Heart left ventricle (tissue), 16 donors: Measurements from ENCODE around the gene ARNT2. TPM values are rescaled to one million over a fixed set of nuclear protein-coding genes. Genes with fewer than 3 reads are reported as not detected.

Experiments used
- ATAC-seq, 4 donors: fragments of 200-7000 bp; cut with Tn5 transposase; one replicate each; pipeline ENCODE4 v1.9.1; 2020 to 2022; ENCODE audit warnings: moderate library complexity in 4 of 4, mild to moderate bottlenecking in 3 of 4, moderate number of reproducible peaks in 1 of 4
- DNase-seq, 5 donors: peaks; one replicate each; pipeline ENCODE4 v3.0.0-alpha.2; 2020
- H3K27ac ChIP-seq, 12 donors: fragments of 200-600 bp; sonication (generic) in 4 of 12; one replicate each; pipeline versions ENCODE4 v1.5.0 to v1.8.0; 2016 to 2022; ENCODE audit warnings: mild to moderate bottlenecking in 2 of 12
- H3K27me3 ChIP-seq, 9 donors: fragments of 200-600 bp; sonication (generic) in 2 of 9; one replicate each; pipeline versions ENCODE4 v1.5.1 to v1.8.0; 2016 to 2022; ENCODE audit warnings: mild to moderate bottlenecking in 3 of 9
- H3K36me3 ChIP-seq, 9 donors: fragments of 200-600 bp; sonication (generic) in 2 of 9; one replicate each; pipeline versions ENCODE4 v1.5.0 to v1.8.0; 2018 to 2022; ENCODE audit warnings: mild to moderate bottlenecking in 2 of 9
- H3K4me1 ChIP-seq, 12 donors: fragments of 200-600 bp; sonication (generic) in 4 of 12; one replicate each; pipeline versions ENCODE4 v1.5.0 to v1.8.0; 2016 to 2022; ENCODE audit warnings: mild to moderate bottlenecking in 3 of 12
- H3K4me3 ChIP-seq, 12 donors: fragments of 200-600 bp; sonication (generic) in 4 of 12; one replicate each; pipeline versions ENCODE4 v1.5.0 to v1.8.0; 2017 to 2022; ENCODE audit warnings: mild to moderate bottlenecking in 9 of 12, moderate library complexity in 4 of 12
- H3K9me3 ChIP-seq, 12 donors: fragments of 200-600 bp; sonication (generic) in 4 of 12; one replicate each; pipeline versions ENCODE4 v1.5.0 to v1.8.0; 2016 to 2022; ENCODE audit warnings: mild to moderate bottlenecking in 1 of 12
- CTCF ChIP-seq, 12 donors: fragments of 200-600 bp; sonication (generic) in 4 of 12; IDR thresholded peaks; one replicate each; pipeline versions ENCODE4 v1.5.0 to v1.8.0; 2018 to 2022; ENCODE audit warnings: antibody characterized with exemption in 12 of 12, mild to moderate bottlenecking in 5 of 12
- POLR2A ChIP-seq, 2 donors: fragments of 450-650 bp; IDR thresholded peaks; one replicate each; pipeline ENCODE4 v1.6.1; 2017; ENCODE audit warnings: antibody characterized with exemption in 2 of 2, mild to moderate bottlenecking in 2 of 2, moderate library complexity in 2 of 2
- WGBS, 4 donors: extraction: QIAGEN DNeasy Blood & Tissue Kit in 2 of 4; methylation state at CpG; one replicate each; pipeline versions ENCODE4 v1.1.5 to v1.1.7; 2013 to 2018; 5-methylcytosine and 5-hydroxymethylcytosine counted together
- intact Hi-C, 10 donors: fragments of 100-400 bp; cut with DNase I; formaldehyde crosslinking; loops; one replicate each; pipeline versions ENCODE4 v1.11.1 to v1.14.2; 2022
- polyA plus RNA-seq, 2 donors: library from polyadenylated mRNA; stranded (reverse); fragments of 200-250 nt; gene quantifications; one replicate each; pipeline ENCODE4 v1.2.3, GENCODE V29; 2013
- total RNA-seq, 9 donors: library from RNA; depleted of rRNA in 2 of 9; stranded (reverse); fragments of >200 nt in 2 of 9; fragmentation: NEBNext Ultra II Directional in 3 of 9; extraction: Animal tissue kit (Norgen Biotek cat#: 25700) in 3 of 9; gene quantifications; one replicate each; pipeline versions ENCODE4 v1.1.0 to v1.2.4, GENCODE V29; 2016 to 2023
- donor health status: ischemic (EF 13 %, LVEDD 7.1; RV severe dilation, severe dysfunction).
- donor health status: healthy with polysubstance abuse.
- donor health status: DM: no; HTN: yes; CAD: no.
- donor health status: DM: no; HTN: no; CAD: no.
- donor health status: ischemic (EF 25% LVEDD 6.9; RV normal size, moderate dysfunction).
- donor health status: ischemic (EF 25% LVEDD 5.7; RV mildly dilated, moderate dysfunction).
- donor health status: healthy.
- donor health status: DM: yes; HTN: yes; CAD: no.
- donor health status: ischemic (EF 35%, LVEDD 5.7; RV mildly dilated, moderate dysfunction).
- donor health status: nonischemic (EF 11% LVEDD 7.7; RV severe dilation, severe dysfunction).
- donor health status: DM: yes; HTN: yes; CAD: no.
- donor health status: PGD.
- donor health status: ischemic (EF 29% LVEDD 5.4; RV normal size, mild dysfunction).
- donor health status: nonischemic (EF 23%, LVEDD 6.1; RV moderate dilation, normal function).

ARNT2 gene
- total and polyA plus RNA-seq, 11 donors, result 1.2 to 10.0 (median 3.9) TPM

- no peak for ATAC-seq
Measured at GRCh38 chr15:80561500-80561899, 157.3 kb downstream of the ARNT2 start.

GRCh38 chr15:80562033-80562432 is 157.9 kb downstream of the ARNT2 start:
- 86 to 96% (median 91%) methylated on average over 4 of the region's 4 CpGs for WGBS, 4 donors
- TF ChIP-seq CTCF (IDR thresholded peaks at IDR 0.05), result no peak
- TF ChIP-seq POLR2A (IDR thresholded peaks at IDR 0.05), result no peak
- ATAC-seq, result no peak

More at GRCh38 chr15:80561500-80561899, 157.3 kb downstream of the ARNT2 start:
- H3K27ac ChIP-seq, result no peak overlapping the region
- H3K4me1 ChIP-seq, result no peaks in the 10 kb centered on the region
- H3K9me3 ChIP-seq, result no peaks in the 10 kb centered on the region
- TF ChIP-seq CTCF (IDR thresholded peaks at IDR 0.05) (no peak), POLR2A (IDR thresholded peaks at IDR 0.05) (no peak)
- 65 to 82% (median 71%) methylated on average over 1 of the region's 1 CpG for WGBS, 4 donors
- H3K4me3 ChIP-seq, result no peak overlapping the region
- H3K36me3 ChIP-seq, result peaks cover 0 to 3% (median 0%) of the 10 kb centered on the region in 9 donors
- no peak for DNase-seq
- intact Hi-C loops, result loop anchor here in 4 of 10 donors (5.0 to 10.0 kb wide), 3 partner anchors 94 to 413 kb away; no protein-coding TSS in a partner anchor
- peaks cover 0 to 5% (median 0%) of the 10 kb centered on the region in 9 donors for H3K27me3 ChIP-seq

GRCh38 chr15:80562846-80563245 is 158.7 kb downstream of the ARNT2 start:
- 66 to 88% (median 75%) methylated on average over 11 of the region's 11 CpGs for WGBS, 4 donors
- Histone ChIP-seq H3K4me1 (peaks cover 0 to 2% (median 0%) of the 10 kb centered on the region in 12 donors), H3K4me3 (no peak overlapping the region), H3K9me3 (no peaks in the 10 kb centered on the region), H3K27ac (no peak overlapping the region), H3K36me3 (peaks cover 0 to 3% (median 0%) of the 10 kb centered on the region in 9 donors), H3K27me3 (peaks cover 0 to 5% (median 0%) of the 10 kb centered on the region in 9 donors)
- DNase-seq (no peak), ATAC-seq (no peak)
- intact Hi-C loops, result loop anchor here in 4 of 10 donors (5.0 to 10.0 kb wide), 3 partner anchors 96 to 412 kb away; no protein-coding TSS in a partner anchor
- TF ChIP-seq CTCF (IDR thresholded peaks at IDR 0.05) (no peak), POLR2A (IDR thresholded peaks at IDR 0.05) (no peak)

More at GRCh38 chr15:80562033-80562432, 157.9 kb downstream of the ARNT2 start:
- intact Hi-C loops, result loop anchor here in 4 of 10 donors (5.0 to 10.0 kb wide), 3 partner anchors 95 to 413 kb away; no protein-coding TSS in a partner anchor
- Histone ChIP-seq H3K27ac (no peak overlapping the region), H3K4me1 (no peaks in the 10 kb centered on the region), H3K4me3 (no peak overlapping the region), H3K9me3 (no peaks in the 10 kb centered on the region), H3K27me3 (peaks cover 0 to 5% (median 0%) of the 10 kb centered on the region in 9 donors), H3K36me3 (peaks cover 0 to 3% (median 0%) of the 10 kb centered on the region in 9 donors)
- DNase-seq, result no peak

- DNase-seq (no peak), ATAC-seq (no peak)
- Histone ChIP-seq H3K36me3 (peaks cover 0 to 3% (median 0%) of the 10 kb centered on the region in 9 donors), H3K9me3 (no peaks in the 10 kb centered on the region), H3K4me3 (no peak overlapping the region), H3K4me1 (peaks cover 0 to 6% (median 0%) of the 10 kb centered on the region in 12 donors), H3K27me3 (peaks cover 0 to 5% (median 0%) of the 10 kb centered on the region in 9 donors), H3K27ac (no peak overlapping the region)
- WGBS, 4 donors, result 59 to 76% (median 69%) methylated on average over 6 to 7 of the region's 7 CpGs
- intact Hi-C loops, result loop anchor here in 4 of 10 donors (5.0 to 10.0 kb wide), 3 partner anchors 96 to 411 kb away; no protein-coding TSS in a partner anchor
- TF ChIP-seq CTCF (IDR thresholded peaks at IDR 0.05), result no peak
- no peak for TF ChIP-seq POLR2A (IDR thresholded peaks at IDR 0.05)
Measured at GRCh38 chr15:80563372-80563997, 159.3 kb downstream of the ARNT2 start.
